Thoracic aorta (tissue), 2 donors: Measurements from ENCODE around the gene FSCN2. TPM values are rescaled to one million over a fixed set of nuclear protein-coding genes. Genes with fewer than 3 reads are reported as not detected.

Source experiments
- ATAC-seq: fragments of 150-250 bp; one replicate; pipeline ENCODE4 v1.8.0; 2017; ENCODE audit warnings: low read depth; ENCODE audit not compliant: insufficient number of reproducible peaks, low FRiP score
- DNase-seq: peaks from one replicate; pipeline ENCODE4 v3.0.0-alpha.2; 2020; ENCODE audit warnings: low spot score
- H3K27ac ChIP-seq, 2 donors: fragments of 200-600 bp; sonication (generic); 1 replicate in 1 of 2; 2 replicates in 1 of 2; pipeline ENCODE4 v1.5.1; 2016; ENCODE audit warnings: mild to moderate bottlenecking in 2 of 2, moderate library complexity in 2 of 2
- H3K27me3 ChIP-seq: fragments of 200-600 bp; sonication (generic); replicated peaks from 2 replicates; pipeline ENCODE4 v1.6.0; 2016; ENCODE audit warnings: mild to moderate bottlenecking; ENCODE audit not compliant: insufficient read depth
- H3K36me3 ChIP-seq: fragments of 200-600 bp; sonication (generic); one replicate; pipeline ENCODE4 v1.5.1; 2016
- H3K4me1 ChIP-seq, 2 donors: fragments of 200-600 bp; sonication (generic); 1 replicate in 1 of 2; 2 replicates in 1 of 2; pipeline versions ENCODE4 v1.5.1 to v1.6.0; 2016; ENCODE audit warnings: low read depth in 2 of 2, mild to moderate bottlenecking in 1 of 2; ENCODE audit not compliant: control insufficient read depth in 1 of 2
- H3K4me3 ChIP-seq: fragments of 200-600 bp; sonication (generic); 2 replicates; pipeline ENCODE4 v1.5.1; 2016; ENCODE audit warnings: mild to moderate bottlenecking
- H3K9me3 ChIP-seq: fragments of 200-600 bp; sonication (generic); 2 replicates; pipeline ENCODE4 v1.5.1; 2016
- CTCF ChIP-seq: fragments of 200-600 bp; sonication (generic); IDR thresholded peaks from one replicate; pipeline ENCODE4 v1.5.1; 2019; ENCODE audit warnings: antibody characterized with exemption
- total RNA-seq, 2 donors: library from RNA; depleted of rRNA; stranded (reverse); fragments of >200 nt; gene quantifications; one replicate each; pipeline versions ENCODE4 v1.1.0 to v1.2.3, GENCODE V29; 2016

FSCN2 gene
- total RNA-seq, 2 donors from 2014 or later = 4.2 to 9.2 TPM

GRCh38 chr17:81553616-81554181 is 25.5 kb downstream of the FSCN2 start:
- TF ChIP-seq CTCF = no peak
- Histone ChIP-seq H3K4me3 (peak overlapping the region; percentile 98), H3K27me3 (no peaks in the 10 kb centered on the region), H3K4me1 (peaks cover 28 to 49% of the 10 kb centered on the region in 2 donors), H3K9me3 (no peaks in the 10 kb centered on the region), H3K36me3 (peaks cover 24% of the 10 kb centered on the region), H3K27ac (peak overlapping the region; percentile 89 to 92)
- DNase-seq (no peak), ATAC-seq (no peak)

DNA sequence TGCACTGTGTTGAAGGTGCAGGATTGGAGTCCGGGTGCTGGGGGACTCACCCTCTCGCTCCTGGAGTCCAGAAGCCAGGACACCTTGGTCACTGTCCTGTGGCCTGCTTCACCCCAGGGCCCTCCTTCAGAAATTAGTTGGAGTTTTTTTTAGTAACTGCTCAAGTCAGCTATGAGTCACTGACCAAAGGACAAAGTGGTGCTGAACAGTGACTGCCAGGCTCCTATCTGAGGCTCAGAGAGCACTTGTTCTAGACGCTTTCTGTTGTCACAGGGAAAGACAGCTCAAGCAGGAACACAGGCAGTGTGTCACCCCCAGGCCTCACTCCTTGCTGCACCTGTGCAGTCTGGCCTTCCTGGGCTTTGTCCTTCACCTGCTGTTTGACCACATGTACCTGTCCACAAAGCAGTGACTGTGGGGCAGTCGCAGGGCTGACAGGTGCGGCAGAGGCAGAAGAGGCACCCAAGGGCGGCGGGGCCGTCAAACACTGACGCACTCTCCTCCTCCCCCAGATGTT is 28.1 kb downstream of the FSCN2 start:
- ATAC-seq (no peak), DNase-seq (no peak)
- Histone ChIP-seq H3K27me3 (no peaks in the 10 kb centered on the region), H3K27ac (peak overlapping the region; percentile 55 to 59), H3K9me3 (no peaks in the 10 kb centered on the region), H3K36me3 (peaks cover 37% of the 10 kb centered on the region), H3K4me1 (peaks cover 25 to 45% of the 10 kb centered on the region in 2 donors), H3K4me3 (no peak overlapping the region)
- no peak for TF ChIP-seq CTCF

DNA sequence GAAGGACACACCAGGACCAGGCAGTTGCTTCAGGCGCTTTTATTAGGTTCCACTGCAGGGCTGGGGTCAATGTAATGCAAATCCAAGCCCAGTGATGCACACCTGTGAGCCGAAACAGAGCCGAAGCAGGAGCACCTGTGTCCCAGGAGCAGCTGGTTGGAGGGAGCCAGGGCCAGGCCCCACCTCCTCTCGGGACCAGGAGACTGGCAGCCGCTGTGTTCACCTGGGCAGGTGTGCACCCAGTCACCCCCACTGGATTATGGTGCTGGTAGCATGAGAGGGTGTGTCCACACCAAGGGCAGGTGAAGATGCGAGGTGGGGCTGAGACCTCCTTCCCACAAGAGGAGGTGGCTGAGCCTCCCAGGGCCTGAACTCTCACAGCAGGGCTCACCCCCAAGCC is 28.7 kb downstream of the FSCN2 start:
- H3K36me3 ChIP-seq = peaks cover 37% of the 10 kb centered on the region
- H3K27ac ChIP-seq = peak overlapping the region in 1 of 2 donors; percentile 55
- no peaks in the 10 kb centered on the region for H3K27me3 ChIP-seq
- no peaks in the 10 kb centered on the region for H3K9me3 ChIP-seq
- peaks cover 21 to 40% of the 10 kb centered on the region in 2 donors for H3K4me1 ChIP-seq
- DNase-seq (no peak), ATAC-seq (no peak)
- H3K4me3 ChIP-seq = no peak overlapping the region
- no peak for TF ChIP-seq CTCF

DNA sequence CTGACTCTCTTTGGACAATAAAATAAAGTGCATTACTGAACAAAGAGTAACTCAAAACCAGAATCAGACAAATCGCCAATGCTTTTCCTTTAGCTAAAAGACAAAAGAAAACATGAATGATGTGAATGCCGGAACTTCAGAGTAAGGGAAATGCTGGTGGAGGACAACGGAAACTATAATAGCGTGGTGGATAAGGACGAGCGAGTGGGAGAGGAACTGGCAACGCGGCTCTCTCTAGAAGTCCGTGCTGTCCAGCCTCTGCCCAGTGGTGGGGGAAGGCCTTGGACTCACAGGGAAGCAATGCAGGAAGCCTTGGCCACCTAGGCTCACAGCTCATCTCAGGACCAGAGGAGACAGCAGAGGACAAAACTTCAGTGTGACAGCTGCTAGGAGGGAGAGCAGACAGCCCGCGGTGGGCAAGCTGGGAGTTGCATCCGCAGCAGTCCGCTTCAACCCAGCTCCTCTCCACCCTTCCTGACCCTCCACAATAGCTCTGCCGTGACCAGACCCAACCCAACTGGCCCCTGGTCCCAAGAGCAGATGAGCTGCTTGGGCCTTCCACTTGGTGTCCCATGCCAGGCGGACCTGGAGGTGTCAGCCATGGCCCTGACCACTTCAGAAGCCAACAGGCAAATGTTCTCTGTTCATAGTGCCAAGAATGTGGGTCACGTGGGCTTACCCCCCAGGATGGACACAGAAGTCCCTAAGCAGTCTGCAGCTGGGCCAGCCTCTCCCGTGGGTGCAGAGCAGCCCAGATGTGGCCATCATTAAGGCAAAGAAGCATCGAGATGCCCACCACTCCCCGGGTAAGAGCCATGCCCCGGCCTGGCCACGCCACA is 29.3 kb downstream of the FSCN2 start:
- Histone ChIP-seq H3K9me3 (no peaks in the 10 kb centered on the region), H3K4me1 (peaks cover 21 to 46% of the 10 kb centered on the region in 2 donors), H3K27ac (peak overlapping the region in 1 of 2 donors; percentile 55), H3K36me3 (peaks cover 38% of the 10 kb centered on the region), H3K4me3 (no peak overlapping the region), H3K27me3 (no peaks in the 10 kb centered on the region)
- TF ChIP-seq CTCF = no peak
- ATAC-seq (no peak), DNase-seq (no peak)

DNA sequence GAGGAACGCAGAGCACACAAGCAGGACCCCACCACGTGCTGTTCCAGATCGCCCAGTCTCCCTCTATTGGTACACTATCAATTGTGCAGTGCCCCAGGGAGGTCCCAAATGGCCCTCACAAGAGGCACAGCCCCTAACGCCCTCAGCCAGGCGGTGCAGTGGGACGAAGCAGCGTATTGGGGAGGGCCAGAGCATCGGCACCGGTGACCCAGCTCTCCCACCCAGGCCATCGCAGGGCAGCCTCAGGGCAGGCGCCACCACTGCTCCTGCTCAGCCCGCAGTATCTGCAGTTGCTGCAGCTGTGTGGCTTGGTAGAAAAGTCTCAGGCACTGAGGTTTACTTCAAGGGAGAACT is 29.9 kb downstream of the FSCN2 start:
- DNase-seq = no peak
- no peak for ATAC-seq
- Histone ChIP-seq H3K9me3 (no peaks in the 10 kb centered on the region), H3K4me1 (peaks cover 21 to 52% of the 10 kb centered on the region in 2 donors), H3K27ac (no peak overlapping the region), H3K36me3 (peaks cover 44% of the 10 kb centered on the region), H3K27me3 (no peaks in the 10 kb centered on the region), H3K4me3 (no peak overlapping the region)
- no peak for TF ChIP-seq CTCF
